DMS153 (cell line): ENCODE results near the gene TACC2.

ENCODE experiments used
- DNase-seq: peaks from one replicate; lab custom pipeline; 2025; lab: John Stamatoyannopoulos, UW

Gene TACC2

GRCh38 chr10:122225330-122225729 is 236.4 kb downstream of the TACC2 start:
- no peak for DNase-seq

- no peak for DNase-seq
Observed at GRCh38 chr10:122227754-122228153, 238.8 kb downstream of the TACC2 start.

GRCh38 chr10:122229666-122230065 is 240.7 kb downstream of the TACC2 start:
- DNase-seq = no peak

GRCh38 chr10:122230222-122230621 is 241.3 kb downstream of the TACC2 start:
- DNase-seq = no peak

GRCh38 chr10:122232769-122233168 is 243.8 kb downstream of the TACC2 start:
- DNase-seq = no peak

GRCh38 chr10:122233857-122234348 is 244.9 kb downstream of the TACC2 start:
- no peak for DNase-seq

GRCh38 chr10:122234416-122234815 is 245.5 kb downstream of the TACC2 start:
- peak; percentile 23 for DNase-seq

- DNase-seq = peak; percentile 80
Observed at GRCh38 chr10:122236690-122237306, 247.8 kb downstream of the TACC2 start.

GRCh38 chr10:122237331-122237990 is 248.5 kb downstream of the TACC2 start:
- DNase-seq = no peak

- no peak for DNase-seq
Observed at GRCh38 chr10:122239578-122240257, 250.8 kb downstream of the TACC2 start.

- no peak for DNase-seq
Observed at GRCh38 chr10:122240401-122240800, 251.4 kb downstream of the TACC2 start.

GRCh38 chr10:122241836-122242235 is 252.9 kb downstream of the TACC2 start:
- no peak for DNase-seq

GRCh38 chr10:122243550-122243949 is 254.6 kb downstream of the TACC2 start:
- DNase-seq = no peak

GRCh38 chr10:122244001-122244975 is 255.3 kb downstream of the TACC2 start:
- DNase-seq = no peak

GRCh38 chr10:122245136-122245535 is 256.2 kb downstream of the TACC2 start:
- DNase-seq = peak; percentile 30

GRCh38 chr10:122245897-122246296 is 256.9 kb downstream of the TACC2 start:
- DNase-seq = no peak

- DNase-seq = no peak
Observed at GRCh38 chr10:122246830-122247520, 258.0 kb downstream of the TACC2 start.

- no peak for DNase-seq
Observed at GRCh38 chr10:122248356-122249302, 259.7 kb downstream of the TACC2 start.

GRCh38 chr10:122249303-122249850 is 260.4 kb downstream of the TACC2 start:
- DNase-seq = no peak
